Esophagus (tissue), 2 donors: Measurements from ENCODE around the gene HOXC10. TPM values are rescaled to one million over a fixed set of nuclear protein-coding genes. Genes with fewer than 3 reads are reported as not detected.

Experiments
- H3K27ac ChIP-seq, 2 donors: one replicate each; pipeline ENCODE4 v1.5.1; 2013; ENCODE audit warnings: low read depth in 2 of 2, mild to moderate bottlenecking in 2 of 2, inconsistent platforms in 1 of 2, low read length in 1 of 2, moderate library complexity in 1 of 2
- H3K27me3 ChIP-seq, 2 donors: one replicate each; pipeline ENCODE4 v1.6.1; 2013; ENCODE audit warnings: low read length in 2 of 2, control low read depth in 1 of 2, mild to moderate bottlenecking in 1 of 2; ENCODE audit not compliant: insufficient read depth in 2 of 2, control insufficient read depth in 1 of 2
- H3K36me3 ChIP-seq, 2 donors: one replicate each; pipeline ENCODE4 v1.6.1; 2013; ENCODE audit warnings: low read length in 1 of 2; ENCODE audit not compliant: control insufficient read depth in 2 of 2, insufficient read depth in 2 of 2
- H3K4me1 ChIP-seq, 2 donors: one replicate each; pipeline ENCODE4 v1.6.1; 2013; ENCODE audit warnings: low read length in 1 of 2; ENCODE audit not compliant: control insufficient read depth in 2 of 2, insufficient read depth in 2 of 2
- H3K4me3 ChIP-seq, 2 donors: one replicate each; pipeline ENCODE4 v1.5.1; 2013; ENCODE audit warnings: low read length in 2 of 2, mild to moderate bottlenecking in 2 of 2, low read depth in 1 of 2, moderate library complexity in 1 of 2
- H3K9me3 ChIP-seq, 2 donors: one replicate each; pipeline ENCODE4 v1.6.1; 2013; ENCODE audit warnings: mild to moderate bottlenecking in 2 of 2, low read depth in 1 of 2, low read length in 1 of 2, moderate library complexity in 1 of 2; ENCODE audit not compliant: control insufficient read depth in 2 of 2, insufficient read depth in 1 of 2
- WGBS, 2 donors: extraction: QIAGEN DNeasy Blood & Tissue Kit; methylation state at CpG; one replicate each; pipeline ENCODE4 v1.1.7; 2013; 5-methylcytosine and 5-hydroxymethylcytosine counted together
- polyA plus RNA-seq, 2 donors: library from polyadenylated mRNA; stranded (reverse); fragments of 200-250 nt; gene quantifications; one replicate each; pipeline ENCODE4 v1.2.3, GENCODE V29; 2013
- donor health status: healthy with polysubstance abuse.
- donor health status: Bipolar disorder and iron deficiency.

The HOXC10 gene
- polyA plus RNA-seq, 2 donors: 0.02 to 0.04 TPM

GRCh38 chr12:54001283-54002187 is 16.6 kb downstream of the HOXC10 start:
- Histone ChIP-seq H3K27ac (no peak overlapping the region), H3K27me3 (peaks cover 3 to 29% of the 10 kb centered on the region in 2 donors)

GRCh38 chr12:54002278-54002914 is 17.4 kb downstream of the HOXC10 start:
- 24 to 45% methylated on average over 19 of the region's 19 CpGs for WGBS, 2 donors
- Histone ChIP-seq H3K4me3 (no peak overlapping the region), H3K36me3 (no peaks in the 10 kb centered on the region), H3K9me3 (no peaks in the 10 kb centered on the region), H3K4me1 (peaks cover 2 to 7% of the 10 kb centered on the region in 2 donors), H3K27me3 (peaks cover 3 to 33% of the 10 kb centered on the region in 2 donors), H3K27ac (no peak overlapping the region)

More at GRCh38 chr12:54001283-54002187, 16.6 kb downstream of the HOXC10 start:
- no peaks in the 10 kb centered on the region for H3K9me3 ChIP-seq
- peaks cover 2 to 7% of the 10 kb centered on the region in 2 donors for H3K4me1 ChIP-seq
- no peak overlapping the region for H3K4me3 ChIP-seq
- H3K36me3 ChIP-seq: no peaks in the 10 kb centered on the region
- WGBS, 2 donors: 46 to 53% methylated on average over 8 of the region's 8 CpGs

- Histone ChIP-seq H3K4me1 (peaks cover 2 to 7% of the 10 kb centered on the region in 2 donors), H3K27me3 (peaks cover 3 to 32% of the 10 kb centered on the region in 2 donors), H3K27ac (no peak overlapping the region), H3K9me3 (no peaks in the 10 kb centered on the region), H3K36me3 (no peaks in the 10 kb centered on the region), H3K4me3 (no peak overlapping the region)
- 42 to 59% methylated on average over 19 of the region's 19 CpGs for WGBS, 2 donors
Measured at GRCh38 chr12:54002915-54003389, 18.0 kb downstream of the HOXC10 start.

- peaks cover 0 to 25% of the 10 kb centered on the region in 2 donors for H3K27me3 ChIP-seq
- no peak overlapping the region for H3K27ac ChIP-seq
- 42 to 44% methylated on average over 3 of the region's 3 CpGs for WGBS, 2 donors
- H3K4me3 ChIP-seq: no peak overlapping the region
- peaks cover 2 to 7% of the 10 kb centered on the region in 2 donors for H3K4me1 ChIP-seq
- H3K9me3 ChIP-seq: no peaks in the 10 kb centered on the region
- H3K36me3 ChIP-seq: no peaks in the 10 kb centered on the region
Measured at GRCh38 chr12:54003625-54004024, 18.7 kb downstream of the HOXC10 start.

- Histone ChIP-seq H3K27me3 (peaks cover 0 to 28% of the 10 kb centered on the region in 2 donors), H3K4me3 (no peak overlapping the region), H3K27ac (no peak overlapping the region), H3K36me3 (no peaks in the 10 kb centered on the region), H3K4me1 (peaks cover 4 to 7% of the 10 kb centered on the region in 2 donors), H3K9me3 (no peaks in the 10 kb centered on the region)
- WGBS, 2 donors: 27 to 39% methylated on average over 20 of the region's 20 CpGs
Measured at GRCh38 chr12:54004063-54004840, 19.3 kb downstream of the HOXC10 start.

- no peak overlapping the region for H3K27ac ChIP-seq
- H3K9me3 ChIP-seq: no peaks in the 10 kb centered on the region
- H3K27me3 ChIP-seq: peaks cover 0 to 32% of the 10 kb centered on the region in 2 donors
- no peak overlapping the region for H3K4me3 ChIP-seq
- peaks cover 4 to 7% of the 10 kb centered on the region in 2 donors for H3K4me1 ChIP-seq
- 17 to 31% methylated on average over 31 of the region's 31 CpGs for WGBS, 2 donors
- H3K36me3 ChIP-seq: no peaks in the 10 kb centered on the region
Measured at GRCh38 chr12:54004841-54005530, 20.0 kb downstream of the HOXC10 start.

- 3 to 8% methylated on average over 26 of the region's 26 CpGs for WGBS, 2 donors
Measured at GRCh38 chr12:54005531-54005852, 20.5 kb downstream of the HOXC10 start.

GRCh38 chr12:54005853-54006558 is 21.1 kb downstream of the HOXC10 start:
- Histone ChIP-seq H3K9me3 (no peaks in the 10 kb centered on the region), H3K4me1 (peaks cover 0 to 2% of the 10 kb centered on the region in 2 donors), H3K4me3 (no peak overlapping the region), H3K36me3 (no peaks in the 10 kb centered on the region), H3K27me3 (peaks cover 0 to 36% of the 10 kb centered on the region in 2 donors), H3K27ac (no peak overlapping the region)
- WGBS, 2 donors: 8 to 9% methylated on average over 39 of the region's 39 CpGs

More at GRCh38 chr12:54005531-54005852, 20.5 kb downstream of the HOXC10 start:
- Histone ChIP-seq H3K9me3 (no peaks in the 10 kb centered on the region), H3K4me1 (peaks cover 3 to 4% of the 10 kb centered on the region in 2 donors), H3K4me3 (no peak overlapping the region), H3K36me3 (no peaks in the 10 kb centered on the region), H3K27me3 (peaks cover 0 to 33% of the 10 kb centered on the region in 2 donors), H3K27ac (no peak overlapping the region)
